Frontal cortex (tissue), 4 donors: Measurements from ENCODE around the gene MMP14. TPM values are rescaled to one million over a fixed set of nuclear protein-coding genes. Genes with fewer than 3 reads are reported as not detected.
"Not testable (repeated sequence)": the region's sequence is repeated elsewhere in the genome, so short reads cannot be mapped to it uniquely, and the experiment has no call there.

ENCODE experiments used
- DNase-seq, 2 donors: peaks; one replicate each; pipeline ENCODE4 v3.0.0; 2012; ENCODE audit warnings: low spot score in 2 of 2
- FAIRE-seq: peaks from 2 replicates; lab custom pipeline; 2012; peaks lifted over from hg19 to GRCh38; lab: Jason Lieb, UNC
- total RNA-seq: library from RNA; depleted of rRNA; stranded (reverse); fragments of >200 nt; gene quantifications from one replicate; pipeline ENCODE4 v1.2.3, GENCODE V29; 2014
- donor health status: control.
- donor health status: control.
- donor health status: control.

MMP14 gene
- total RNA-seq, 1 donor from 2014 or later: 6.9 TPM

- FAIRE-seq (no peak), DNase-seq (no peak)
Observed at GRCh38 chr14:22813145-22813544, 23.2 kb upstream of the MMP14 start.

- FAIRE-seq: no peak
Observed at GRCh38 chr14:22814373-22814772, 22.0 kb upstream of the MMP14 start.

GRCh38 chr14:22814941-22815713 lies 21.3 kb upstream of the MMP14 start, which contains the start of gene SLC7A7:
Gene SLC7A7, minus strand, starts transcription at chr14:22815435. Its CDS starts 2,037 bp downstream, at chr14:22813398.
- FAIRE-seq (no peak), DNase-seq (no peak)

More at GRCh38 chr14:22814373-22814772, 22.0 kb upstream of the MMP14 start:
- no peak for DNase-seq

GRCh38 chr14:22819151-22819988 lies 17.0 kb upstream of the MMP14 start:
- FAIRE-seq (no peak), DNase-seq (no peak)

GRCh38 chr14:22820731-22821130 lies 15.7 kb upstream of the MMP14 start:
- FAIRE-seq: no peak
- DNase-seq: no peak

GRCh38 chr14:22821193-22822015 lies 15.0 kb upstream of the MMP14 start:
- no peak for FAIRE-seq
- no peak for DNase-seq

- FAIRE-seq: no peak
- no peak for DNase-seq
Observed at GRCh38 chr14:22822016-22822570, 14.3 kb upstream of the MMP14 start.

GRCh38 chr14:22822571-22823098 lies 13.8 kb upstream of the MMP14 start:
- peak in 1 of 2 donors; percentile 81 for DNase-seq
- FAIRE-seq: no peak

- DNase-seq (no peak), FAIRE-seq (no peak)
Observed at GRCh38 chr14:22824711-22825359, 11.6 kb upstream of the MMP14 start.

GRCh38 chr14:22829076-22829660 lies 7.2 kb upstream of the MMP14 start:
- not testable (repeated sequence) for DNase-seq, FAIRE-seq

- FAIRE-seq (no peak), DNase-seq (peak; percentile 81 to 88)
Observed at GRCh38 chr14:22829661-22830442, 6.5 kb upstream of the MMP14 start, which contains the start of gene MRPL52. Gene MRPL52, plus strand, starts transcription at chr14:22829887. Its CDS starts 26 bp downstream, at chr14:22829913.

GRCh38 chr14:22830443-22831010 lies 5.9 kb upstream of the MMP14 start:
- no peak for DNase-seq
- no peak for FAIRE-seq

GRCh38 chr14:22835505-22835904 lies 880 bp upstream of the MMP14 start:
- DNase-seq: no peak
- FAIRE-seq: no peak

- FAIRE-seq (no peak), DNase-seq (peak in 1 of 2 donors; percentile 61)
Observed at GRCh38 chr14:22837114-22837749, 847 bp downstream of the MMP14 start.

GRCh38 chr14:22837750-22838538 lies 1.6 kb downstream of the MMP14 start:
- DNase-seq: no peak
- no peak for FAIRE-seq

- DNase-seq (no peak), FAIRE-seq (no peak)
Observed at GRCh38 chr14:22838631-22839041, 2.3 kb downstream of the MMP14 start.
